K562 (cell line): Measurements from ENCODE around the gene AFAP1. TPM values are rescaled to one million over a fixed set of nuclear protein-coding genes. Genes with fewer than 3 reads are reported as not detected.

Experiments used
- ATAC-seq: fragments of 200-7000 bp; cut with Tn5 transposase; 3 replicates; pipeline ENCODE4 v1.9.1; 2020; ENCODE audit warnings: moderate library complexity
- BruUV-seq: library from RNA; stranded (reverse); fragments of 400-500 nt; replicated peaks from 2 replicates; lab custom pipeline; 2021; lab: Mats Ljungman, UMichigan
- CTCF ChIA-PET: fragments of 300-600 bp; formaldehyde crosslinking; extraction: SDS; loops from one replicate; lab custom pipeline; 2021; ENCODE audit warnings: low intra/inter-chr PET ratio; lab: Yijun Ruan, JAX
- POLR2A ChIA-PET: fragments of 300-600, 350-650 bp; sonication (Branson Sonifier 250); formaldehyde crosslinking; extraction: SDS; loops from one replicate; lab custom pipeline; 2021; ENCODE audit warnings: antibody characterized with exemption, inconsistent platforms; lab: Yijun Ruan, JAX
- DNase-seq, 4 experiments: peaks; one replicate each; pipeline versions ENCODE4 v3.0.0 to v3.0.0-alpha.2; 2011 to 2018; ENCODE audit warnings: low spot score in 3 of 4, mixed read lengths in 3 of 4; ENCODE audit errors: extremely low read depth in 1 of 4
- FAIRE-seq: peaks from 2 replicates; lab custom pipeline; 2011; peaks lifted over from hg19 to GRCh38; lab: Jason Lieb, UNC
- H2AFZ ChIP-seq: 2 replicates; pipeline ENCODE4 v1.6.0; 2011; ENCODE audit warnings: low read depth, low read length, control low read depth, inconsistent platforms
- H3K27ac ChIP-seq: fragments of 200-600 bp; 3 replicates; pipeline ENCODE4 v1.8.0; 2011; ENCODE audit warnings: low read depth, mild to moderate bottlenecking, control low read depth, inconsistent platforms, low read length, moderate library complexity, mixed read lengths; ENCODE audit errors: extremely low read depth
- H3K27me3 ChIP-seq, 2 experiments: fragments of 300-600 bp in 1 of 2; 2 replicates in 1 of 2; 3 replicates in 1 of 2; pipeline versions ENCODE4 v1.6.0 to v1.8.0; 2011; ENCODE audit warnings: inconsistent platforms in 2 of 2, low read length in 2 of 2, mild to moderate bottlenecking in 1 of 2, mixed read lengths in 1 of 2, moderate library complexity in 1 of 2; ENCODE audit not compliant: control insufficient read depth in 2 of 2, insufficient read depth in 2 of 2
- H3K36me3 ChIP-seq: fragments of 300-600 bp; 3 replicates; pipeline ENCODE4 v1.8.0; 2011; ENCODE audit warnings: mild to moderate bottlenecking, low read length, inconsistent platforms; ENCODE audit not compliant: control insufficient read depth, insufficient read depth
- H3K4me1 ChIP-seq, 2 experiments: fragments of 200-600 bp in 1 of 2; replicated peaks in 1 of 2; 2 replicates in 1 of 2; 3 replicates in 1 of 2; pipeline versions ENCODE4 v1.5.1 to v1.8.0; 2011; ENCODE audit warnings: inconsistent platforms in 2 of 2, low read length in 2 of 2, mild to moderate bottlenecking in 1 of 2, mixed read lengths in 1 of 2, moderate library complexity in 1 of 2; ENCODE audit not compliant: control insufficient read depth in 2 of 2, insufficient read depth in 2 of 2
- H3K4me2 ChIP-seq: 2 replicates; pipeline ENCODE4 v1.6.1; 2011; ENCODE audit warnings: low read length, control low read depth, inconsistent platforms, mixed read lengths; ENCODE audit not compliant: insufficient read depth
- H3K4me3 ChIP-seq: fragments of 200-600 bp; sonication (generic), shearing (Covaris generic); 2 replicates; pipeline ENCODE4 v1.5.1; 2016; ENCODE audit warnings: control low read depth, inconsistent platforms
- H3K79me2 ChIP-seq: fragments of 200-600 bp; 3 replicates; pipeline ENCODE4 v1.8.0; 2011; ENCODE audit warnings: low read length, inconsistent platforms; ENCODE audit not compliant: control insufficient read depth, insufficient read depth
- H3K9ac ChIP-seq, 2 experiments: 2 replicates each; pipeline versions ENCODE4 v1.6.0 to v1.6.1; 2011; ENCODE audit warnings: low read depth in 2 of 2, low read length in 2 of 2, control low read depth in 1 of 2, inconsistent platforms in 1 of 2, mild to moderate bottlenecking in 1 of 2, mixed read lengths in 1 of 2; ENCODE audit not compliant: insufficient read depth in 1 of 2
- H3K9me1 ChIP-seq: one replicate; pipeline ENCODE4 v1.6.0; 2011; ENCODE audit warnings: inconsistent platforms, mild to moderate bottlenecking, low read length, moderate library complexity; ENCODE audit not compliant: control insufficient read depth, insufficient read depth
- H3K9me3 ChIP-seq: replicated peaks from 2 replicates; pipeline ENCODE4 v1.5.1; 2011; ENCODE audit warnings: low read depth, low read length, inconsistent platforms; ENCODE audit not compliant: control insufficient read depth, insufficient read depth
- H4K20me1 ChIP-seq: replicated peaks from 2 replicates; pipeline ENCODE4 v1.6.1; 2011; ENCODE audit warnings: low read length, inconsistent platforms, mixed read lengths; ENCODE audit not compliant: control insufficient read depth, insufficient read depth
- DNMT1 ChIP-seq: fragments of 450-650 bp; IDR thresholded peaks from 2 replicates; pipeline ENCODE4 v1.6.1; 2016; ENCODE audit warnings: antibody characterized with exemption, mild to moderate bottlenecking
- ESRRA ChIP-seq: fragments of 450-650 bp; IDR thresholded peaks from 2 replicates; pipeline ENCODE4 v1.6.1; 2014; ENCODE audit warnings: low read depth, mild to moderate bottlenecking, moderate library complexity, borderline replicate concordance
- ID3 ChIP-seq, 2 experiments: fragments of 250-450 bp in 1 of 2; fragments of 450-650 bp in 1 of 2; sonication (Bioruptor Pico) in 1 of 2; IDR thresholded peaks; 2 replicates each; pipeline versions ENCODE4 v1.6.1 to v1.8.0; 2016 to 2021; ENCODE audit warnings: mild to moderate bottlenecking in 2 of 2, moderate library complexity in 2 of 2, missing compliant biosample characterization in 1 of 2, missing genetic modification characterization in 1 of 2
- JUN ChIP-seq, 2 experiments: sonication (generic) in 1 of 2; formaldehyde crosslinking in 1 of 2; IDR thresholded peaks; 2 replicates each; pipeline versions ENCODE4 v1.6.1 to v1.8.0; 2012 to 2022; ENCODE audit warnings: borderline replicate concordance in 2 of 2, mild to moderate bottlenecking in 2 of 2, improper control_type of control experiment in 1 of 2, low read depth in 1 of 2, low read length in 1 of 2, missing genetic modification reagents in 1 of 2
- MTF1 ChIP-seq: fragments of 250-450 bp; sonication (Bioruptor Pico); IDR thresholded peaks from 2 replicates; pipeline ENCODE4 v1.9.0; 2021; ENCODE audit warnings: moderate library complexity, mild to moderate bottlenecking, inconsistent platforms, borderline replicate concordance
- NFE2 ChIP-seq: IDR thresholded peaks from 2 replicates; pipeline ENCODE4 v1.6.1; 2014; ENCODE audit warnings: antibody characterized with exemption, low read depth
- POLR2H ChIP-seq: IDR thresholded peaks from 2 replicates; pipeline ENCODE4 v1.6.1; 2016; ENCODE audit warnings: missing genetic modification characterization, low read depth, mild to moderate bottlenecking, control low read depth, missing compliant biosample characterization, moderate library complexity
- RBM34 ChIP-seq: fragments of 200-400 bp; formaldehyde crosslinking; IDR thresholded peaks from 2 replicates; pipeline ENCODE4 v1.6.1; 2018; ENCODE audit warnings: low read length, borderline replicate concordance; ENCODE audit not compliant: insufficient read depth
- SLC30A9 ChIP-seq: fragments of 250-450 bp; sonication (Bioruptor Pico); IDR thresholded peaks from 2 replicates; pipeline ENCODE4 v1.8.0; 2022; ENCODE audit warnings: mild to moderate bottlenecking, moderate library complexity
- ZFP36 ChIP-seq: fragments of 150-350 bp; IDR thresholded peaks from 2 replicates; pipeline ENCODE4 v1.6.1; 2018; ENCODE audit warnings: low read length, low read depth; ENCODE audit not compliant: partially characterized antibody
- ZNF133 ChIP-seq: fragments of 250-450 bp; sonication (Bioruptor Pico); IDR thresholded peaks from 2 replicates; pipeline ENCODE4 v1.4.0; 2020; ENCODE audit warnings: mild to moderate bottlenecking
- ZNF408 ChIP-seq: fragments of 250-450 bp; sonication (Bioruptor Pico); IDR thresholded peaks from 2 replicates; pipeline ENCODE4 v1.4.0; 2020; ENCODE audit warnings: low read depth, mild to moderate bottlenecking, moderate library complexity
- ZNF445 ChIP-seq: fragments of 250-450 bp; sonication (Bioruptor Pico); IDR thresholded peaks from 2 replicates; pipeline ENCODE4 v1.4.0; 2020; ENCODE audit warnings: low read depth, mild to moderate bottlenecking, moderate library complexity
- ZNF639 ChIP-seq, 2 experiments: fragments of 200-800 bp in 1 of 2; sonication (Bioruptor generic) in 1 of 2; sonication (generic) in 1 of 2; formaldehyde crosslinking in 1 of 2; IDR thresholded peaks in 1 of 2; conservative IDR thresholded peaks in 1 of 2; 2 replicates each; pipeline versions ENCODE4 v1.5.0 to v1.6.1; 2016 to 2020; ENCODE audit warnings: missing compliant biosample characterization in 1 of 2, missing genetic modification characterization in 1 of 2, missing genetic modification reagents in 1 of 2
- in situ Hi-C: fragments of 300-500 bp; cut with MboI; formaldehyde crosslinking; loops from 4 replicates; pipeline ENCODE4 v1.15.0; 2018; ENCODE audit warnings: inconsistent platforms, mixed read lengths
- intact Hi-C: fragments of 100-400 bp; cut with micrococcal nuclease; formaldehyde crosslinking; loops from 2 replicates; pipeline ENCODE4 v1.14.2; 2022
- polyA plus RNA-seq, 8 experiments: library from polyadenylated mRNA; depleted of rRNA in 4 of 8; stranded (reverse) in 5 of 8; unstranded in 3 of 8; fragments of >200 nt; fragmentation: Nextera tagmentation in 2 of 8; fragmentation: Illumina TruSeq in 1 of 8; extraction: Ambion mirVana in 2 of 8; extraction: Trizol in 1 of 8; gene quantifications; 2 replicates each; pipeline versions ENCODE4 v1.2.1 to v1.2.3, GENCODE V29; 2011 to 2014; ENCODE audit warnings: inconsistent platforms in 1 of 8, missing spikeins in 1 of 8
- total RNA-seq, 7 experiments: library from RNA; depleted of rRNA in 6 of 7; stranded (reverse); fragments of >200 nt in 6 of 7; fragmentation: Illumina TruSeq in 2 of 7; extraction: Trizol in 2 of 7; gene quantifications; 2 replicates each; pipeline versions ENCODE4 v1.2.1 to v1.2.3, GENCODE V29; 2011 to 2021; ENCODE audit warnings: low replicate concordance in 1 of 7
- TF ChIP-seq, protein P1 (sequence below): fragments of 250-450 bp; sonication (Bioruptor Pico); IDR thresholded peaks from 2 replicates; pipeline ENCODE4 v1.4.0; 2020; ENCODE audit warnings: mild to moderate bottlenecking, moderate library complexity, borderline replicate concordance
- TF ChIP-seq, protein P2 (sequence below): fragments of 250-450 bp; sonication (Bioruptor Pico); IDR thresholded peaks from 2 replicates; pipeline ENCODE4 v1.8.0; 2021; ENCODE audit warnings: borderline replicate concordance, mild to moderate bottlenecking, moderate library complexity; ENCODE audit not compliant: poor library complexity, severe bottlenecking

AFAP1 gene
- total and polyA plus RNA-seq, 9 of the 15 experiments (the other 6 are each of a cell fraction or from before 2014, with no cell fraction given), result 0.07 to 0.42 (median 0.12) TPM; not detected in 1

DNA sequence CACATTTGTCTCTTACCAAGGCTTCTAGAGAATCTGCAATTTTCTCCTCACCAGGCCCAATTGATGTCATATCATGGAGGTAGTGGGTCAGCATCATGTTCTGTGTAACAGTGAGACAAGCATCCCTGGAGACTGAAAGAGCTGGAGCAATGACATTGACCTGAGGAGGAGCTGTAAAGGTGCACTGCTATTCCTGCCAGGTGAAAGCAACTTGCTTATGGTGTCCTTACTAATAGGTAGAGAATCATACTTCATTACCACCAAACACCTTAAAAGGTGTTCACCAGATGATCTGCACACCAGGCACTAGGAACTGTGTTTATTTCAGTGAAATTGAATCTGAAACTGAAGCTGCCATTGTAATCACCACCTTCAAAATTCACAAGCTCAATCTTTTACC is 188.7 kb downstream of the AFAP1 start:
- no peak overlapping the region for H3K9ac ChIP-seq
- H3K79me2 ChIP-seq, result peaks cover 21% of the 10 kb centered on the region
- no peak overlapping the region for H3K4me3 ChIP-seq
- H3K4me2 ChIP-seq, result no peak overlapping the region
- no peaks in the 10 kb centered on the region for H3K9me1 ChIP-seq
- ATAC-seq, result no peak
- POLR2A ChIA-PET, result interaction anchor here (0.7 to 0.9 kb wide), 2 partner anchors 8 to 68 kb away, joined by 3 read pairs; no protein-coding TSS in a partner anchor
- no peaks in the 10 kb centered on the region for H3K9me3 ChIP-seq
- no peaks in the 10 kb centered on the region for H3K36me3 ChIP-seq
- intact Hi-C loops (no loop called here), in situ Hi-C loops (no loop called here)
- DNase-seq, result no peak
- H3K27me3 ChIP-seq, result peaks cover 12 to 36% of the 10 kb centered on the region in 2 experiments; a peak in 4 of 5 replicates
- CTCF ChIA-PET, result no interaction called here
- no peak for FAIRE-seq
- no peak overlapping the region for H2AFZ ChIP-seq
- H3K27ac ChIP-seq, result no peak overlapping the region
- no TSS peak for BruUV-seq
- peaks cover 5 to 16% of the 10 kb centered on the region in 2 experiments; a peak in 3 of 5 replicates for H3K4me1 ChIP-seq
- H4K20me1 ChIP-seq, result peaks cover 7% of the 10 kb centered on the region; the same call in 1 of the 2 replicates
- no peak for TF ChIP-seq MTF1
- no peak for TF ChIP-seq ZNF639 (CRISPR knock-in tag; conservative IDR thresholded peaks at IDR 0.05 in 1 of 2, IDR thresholded peaks at IDR 0.05 in 1 of 2)
- no peak for TF ChIP-seq ESRRA
- no peak for TF ChIP-seq DNMT1
- no peak for TF ChIP-seq NFE2
- no peak for TF ChIP-seq ZNF408 (CRISPR knock-in tag)
- TF ChIP-seq, protein P1, sequence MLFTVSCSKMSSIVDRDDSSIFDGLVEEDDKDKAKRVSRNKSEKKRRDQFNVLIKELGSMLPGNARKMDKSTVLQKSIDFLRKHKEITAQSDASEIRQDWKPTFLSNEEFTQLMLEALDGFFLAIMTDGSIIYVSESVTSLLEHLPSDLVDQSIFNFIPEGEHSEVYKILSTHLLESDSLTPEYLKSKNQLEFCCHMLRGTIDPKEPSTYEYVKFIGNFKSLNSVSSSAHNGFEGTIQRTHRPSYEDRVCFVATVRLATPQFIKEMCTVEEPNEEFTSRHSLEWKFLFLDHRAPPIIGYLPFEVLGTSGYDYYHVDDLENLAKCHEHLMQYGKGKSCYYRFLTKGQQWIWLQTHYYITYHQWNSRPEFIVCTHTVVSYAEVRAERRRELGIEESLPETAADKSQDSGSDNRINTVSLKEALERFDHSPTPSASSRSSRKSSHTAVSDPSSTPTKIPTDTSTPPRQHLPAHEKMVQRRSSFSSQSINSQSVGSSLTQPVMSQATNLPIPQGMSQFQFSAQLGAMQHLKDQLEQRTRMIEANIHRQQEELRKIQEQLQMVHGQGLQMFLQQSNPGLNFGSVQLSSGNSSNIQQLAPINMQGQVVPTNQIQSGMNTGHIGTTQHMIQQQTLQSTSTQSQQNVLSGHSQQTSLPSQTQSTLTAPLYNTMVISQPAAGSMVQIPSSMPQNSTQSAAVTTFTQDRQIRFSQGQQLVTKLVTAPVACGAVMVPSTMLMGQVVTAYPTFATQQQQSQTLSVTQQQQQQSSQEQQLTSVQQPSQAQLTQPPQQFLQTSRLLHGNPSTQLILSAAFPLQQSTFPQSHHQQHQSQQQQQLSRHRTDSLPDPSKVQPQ (CRISPR knock-in tag), result no peak
- no peak for TF ChIP-seq SLC30A9
- no peak for TF ChIP-seq ZNF445
- no peak for TF ChIP-seq ZNF133 (CRISPR knock-in tag)
- TF ChIP-seq, protein P2, sequence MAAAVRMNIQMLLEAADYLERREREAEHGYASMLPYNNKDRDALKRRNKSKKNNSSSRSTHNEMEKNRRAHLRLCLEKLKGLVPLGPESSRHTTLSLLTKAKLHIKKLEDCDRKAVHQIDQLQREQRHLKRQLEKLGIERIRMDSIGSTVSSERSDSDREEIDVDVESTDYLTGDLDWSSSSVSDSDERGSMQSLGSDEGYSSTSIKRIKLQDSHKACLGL (CRISPR knock-in tag), result no peak
- no peak for TF ChIP-seq JUN (IDR thresholded peaks at IDR 0.05; ENCODE audit: borderline replicate concordance, low read depth, low read length)
- TF ChIP-seq JUN (CRISPR knock-in tag; IDR thresholded peaks at IDR 0.05; ENCODE audit: borderline replicate concordance), result no peak
- no peak for TF ChIP-seq ID3 (CRISPR knock-in tag; IDR thresholded peaks at IDR 0.05)
- no peak for TF ChIP-seq ID3 (tag; IDR thresholded peaks at IDR 0.05)
- TF ChIP-seq POLR2H (tag), result no peak
- no peak for TF ChIP-seq ZFP36
- TF ChIP-seq RBM34, result no peak
